Transverse colon (tissue), 4 donors: ENCODE measurements around the gene HEBP1. TPM values are rescaled to one million over a fixed set of nuclear protein-coding genes. Genes with fewer than 3 reads are reported as not detected.

ENCODE experiments used
- DNase-seq: peaks from one replicate; pipeline ENCODE4 v3.0.0-alpha.2; 2019
- H3K27ac ChIP-seq, 4 donors: fragments of 200-600 bp; sonication (generic); 2 replicates each; pipeline ENCODE4 v1.5.1; 2016 to 2018; ENCODE audit warnings: inconsistent platforms in 4 of 4
- H3K27me3 ChIP-seq: fragments of 200-600 bp; sonication (generic); 2 replicates; pipeline ENCODE4 v1.5.1; 2017; ENCODE audit warnings: inconsistent platforms
- H3K36me3 ChIP-seq, 4 donors: fragments of 200-600 bp; sonication (generic); 2 replicates each; pipeline ENCODE4 v1.5.1; 2017 to 2019; ENCODE audit warnings: inconsistent platforms in 4 of 4
- H3K4me1 ChIP-seq, 4 donors: fragments of 200-600 bp; sonication (generic); 2 replicates each; pipeline ENCODE4 v1.5.1; 2017 to 2020; ENCODE audit warnings: inconsistent platforms in 4 of 4
- H3K4me3 ChIP-seq, 4 donors: fragments of 200-600 bp; sonication (generic); 1 replicate in 1 of 4; 2 replicates in 3 of 4; pipeline versions ENCODE4 v1.5.1 to v1.6.1; 2017 to 2019; ENCODE audit warnings: inconsistent platforms in 4 of 4
- H3K9me3 ChIP-seq, 2 donors: fragments of 200-600 bp; sonication (generic); 2 replicates each; pipeline ENCODE4 v1.5.1; 2017 to 2019; ENCODE audit warnings: inconsistent platforms in 2 of 2
- CTCF ChIP-seq, 5 experiments: fragments of 200-600 bp in 3 of 5; fragments of 450-650 bp in 2 of 5; sonication (generic) in 3 of 5; IDR thresholded peaks; 1 replicate in 2 of 5; 2 replicates in 3 of 5; pipeline ENCODE4 v1.5.1; 2016 to 2017; ENCODE audit warnings: antibody characterized with exemption in 5 of 5, inconsistent platforms in 3 of 5, mild to moderate bottlenecking in 2 of 5, moderate library complexity in 1 of 5
- EP300 ChIP-seq: sonication (generic); formaldehyde crosslinking; IDR thresholded peaks from one replicate; pipeline ENCODE4 v1.6.1; 2017; ENCODE audit warnings: antibody characterized with exemption, low read depth
- POLR2A ChIP-seq: fragments of 450-650 bp; IDR thresholded peaks from one replicate; pipeline ENCODE4 v1.6.1; 2016; ENCODE audit warnings: antibody characterized with exemption, mild to moderate bottlenecking, moderate library complexity
- POLR2AphosphoS5 ChIP-seq, 3 donors: sonication (generic); formaldehyde crosslinking; IDR thresholded peaks; one replicate each; pipeline ENCODE4 v1.6.1; 2016; ENCODE audit warnings: antibody characterized with exemption in 3 of 3
- WGBS, 2 donors: methylation state at CpG; one replicate each; pipeline ENCODE4 v1.1.5; 2018; ENCODE audit warnings: low coverage in 1 of 2; 5-methylcytosine and 5-hydroxymethylcytosine counted together
- in situ Hi-C, 4 donors: fragments of 200-750 bp; cut with MboI; loops; one replicate each; pipeline versions ENCODE4 v1.15.0 to v1.15.1; 2017; ENCODE audit warnings: low sequenced_read_pairs in 3 of 4, low pct_ligation_motif_present in 1 of 4, low pct_unique_long_range_greater_than_20kb in 1 of 4
- intact Hi-C: fragments of 100-400 bp; cut with DNase I; formaldehyde crosslinking; loops from one replicate; pipeline ENCODE4 v1.15.1; 2023; ENCODE audit warnings: low total_unique reads
- total RNA-seq, 4 donors: library from RNA; depleted of rRNA; stranded (reverse); fragments of >200 nt; gene quantifications; one replicate each; pipeline ENCODE4 v1.1.0, GENCODE V29; 2016

HEBP1 gene
- total RNA-seq, 4 donors from 2014 or later: 10.3 to 74.4 (median 37.4) TPM

- Histone ChIP-seq H3K27ac (no peak overlapping the region), H3K27me3 (no peaks in the 10 kb centered on the region), H3K9me3 (no peaks in the 10 kb centered on the region), H3K36me3 (no peaks in the 10 kb centered on the region), H3K4me3 (no peak overlapping the region), H3K4me1 (no peaks in the 10 kb centered on the region)
- 86 to 100% methylated on average over 3 to 4 of the region's 4 CpGs for WGBS, 2 donors
- TF ChIP-seq CTCF (IDR thresholded peaks at IDR 0.05) (no peak), EP300 (no peak), POLR2A (no peak), POLR2AphosphoS5 (IDR thresholded peaks at IDR 0.05) (no peak)
- DNase-seq: no peak
- intact Hi-C loops (no loop called here), in situ Hi-C loops (no loop called here)
Observed at GRCh38 chr12:12933742-12934141, 66.3 kb downstream of the HEBP1 start.

- 83 to 85% methylated on average over 2 of the region's 2 CpGs for WGBS, 2 donors
- no peak for DNase-seq
Observed at GRCh38 chr12:12930633-12931219, 69.3 kb downstream of the HEBP1 start.

GRCh38 chr12:12929696-12930095, 70.4 kb downstream of the HEBP1 start:
- no peak for DNase-seq
- Histone ChIP-seq H3K9me3 (no peaks in the 10 kb centered on the region), H3K36me3 (no peaks in the 10 kb centered on the region), H3K27ac (no peak overlapping the region), H3K4me1 (peaks cover 0 to 5% (median 2%) of the 10 kb centered on the region in 4 donors), H3K27me3 (no peaks in the 10 kb centered on the region), H3K4me3 (no peak overlapping the region)
- TF ChIP-seq POLR2A: no peak
- TF ChIP-seq CTCF (IDR thresholded peaks at IDR 0.05): no peak
- no peak for TF ChIP-seq POLR2AphosphoS5 (IDR thresholded peaks at IDR 0.05)
- 92% methylated on average over 5 to 6 of the region's 6 CpGs for WGBS, 2 donors
- intact Hi-C loops: no loop called here
- in situ Hi-C loops: no loop called here

More at GRCh38 chr12:12930633-12931219, 69.3 kb downstream of the HEBP1 start:
- Histone ChIP-seq H3K27ac (no peak overlapping the region), H3K4me3 (no peak overlapping the region), H3K4me1 (peaks cover 0 to 5% (median 2%) of the 10 kb centered on the region in 4 donors), H3K36me3 (no peaks in the 10 kb centered on the region), H3K27me3 (no peaks in the 10 kb centered on the region), H3K9me3 (no peaks in the 10 kb centered on the region)
- intact Hi-C loops: no loop called here
- no peak for TF ChIP-seq CTCF (IDR thresholded peaks at IDR 0.05)
- in situ Hi-C loops: no loop called here

GRCh38 chr12:12927211-12928079, 72.6 kb downstream of the HEBP1 start:
- H3K27me3 ChIP-seq: no peaks in the 10 kb centered on the region
- DNase-seq: peak; percentile 92
- peak overlapping the region in 2 of 4 donors; percentile 23 to 24 for H3K4me3 ChIP-seq
- in situ Hi-C loops (no loop called here), intact Hi-C loops (no loop called here)
- no peaks in the 10 kb centered on the region for H3K36me3 ChIP-seq
- H3K4me1 ChIP-seq: peaks cover 0 to 5% (median 2%) of the 10 kb centered on the region in 4 donors
- 40 to 41% methylated on average over 7 to 27 of the region's 27 CpGs for WGBS, 2 donors
- no peaks in the 10 kb centered on the region for H3K9me3 ChIP-seq
- TF ChIP-seq POLR2AphosphoS5 (IDR thresholded peaks at IDR 0.05) (peak in 1 of 3 donors; percentile 57), CTCF (IDR thresholded peaks at IDR 0.05) (no peak), POLR2A (peak; percentile 52), EP300 (no peak)
- H3K27ac ChIP-seq: peak overlapping the region in 3 of 4 donors; percentile 55 to 71 (median 66)
